Muscle layer of duodenum (tissue), 2 donors: Measurements from ENCODE around the gene NFE2.
A peak's percentile ranks its signal among the peaks of the same experiment; 100 is the strongest.
"Not testable (repeated sequence)": the region's sequence is repeated elsewhere in the genome, so short reads cannot be mapped to it uniquely, and the experiment has no call there.

ENCODE experiments used
- H3K27ac ChIP-seq: one replicate; pipeline ENCODE4 v1.7.0; 2013; ENCODE audit warnings: mild to moderate bottlenecking, low read length
- H3K27me3 ChIP-seq: one replicate; pipeline ENCODE4 v1.7.0; 2013; ENCODE audit warnings: low read depth, mild to moderate bottlenecking, control low read depth, low read length
- H3K36me3 ChIP-seq, 2 donors: one replicate each; pipeline ENCODE4 v1.7.0; 2013; ENCODE audit warnings: low read length in 2 of 2, control low read depth in 1 of 2, mild to moderate bottlenecking in 1 of 2; ENCODE audit not compliant: insufficient read depth in 2 of 2, control insufficient read depth in 1 of 2
- H3K4me1 ChIP-seq, 2 donors: one replicate each; pipeline ENCODE4 v1.7.0; 2013; ENCODE audit warnings: low read length in 2 of 2, mild to moderate bottlenecking in 2 of 2, control low read depth in 1 of 2, moderate library complexity in 1 of 2; ENCODE audit not compliant: insufficient read depth in 2 of 2, control insufficient read depth in 1 of 2
- H3K4me3 ChIP-seq, 2 donors: one replicate each; pipeline ENCODE4 v1.7.0; 2013; ENCODE audit warnings: low read length in 2 of 2, low read depth in 1 of 2, mild to moderate bottlenecking in 1 of 2
- H3K9me3 ChIP-seq, 2 donors: one replicate each; pipeline ENCODE4 v1.7.0; 2013; ENCODE audit warnings: low read length in 2 of 2, control low read depth in 1 of 2, mild to moderate bottlenecking in 1 of 2; ENCODE audit not compliant: control insufficient read depth in 1 of 2
- donor health status: healthy.

Gene NFE2

GRCh38 chr12:54287261-54288157 lies 13.3 kb downstream of the NFE2 start:
- H3K4me3 ChIP-seq, result no peak overlapping the region
- no peaks in the 10 kb centered on the region for H3K27me3 ChIP-seq
- no peaks in the 10 kb centered on the region for H3K9me3 ChIP-seq
- H3K36me3 ChIP-seq, result peaks cover 53 to 55% of the 10 kb centered on the region in 2 donors
- peaks cover 22 to 43% of the 10 kb centered on the region in 2 donors for H3K4me1 ChIP-seq
- no peak overlapping the region for H3K27ac ChIP-seq

- Histone ChIP-seq H3K36me3 (peaks cover 63 to 66% of the 10 kb centered on the region in 2 donors), H3K9me3 (no peaks in the 10 kb centered on the region), H3K4me3 (peak overlapping the region in 1 of 2 donors; percentile 17), H3K4me1 (peaks cover 22 to 54% of the 10 kb centered on the region in 2 donors), H3K27ac (no peak overlapping the region), H3K27me3 (no peaks in the 10 kb centered on the region)
These were observed 14.5 kb downstream of the NFE2 start for GRCh38 chr12:54286042-54287030.

- no peaks in the 10 kb centered on the region for H3K27me3 ChIP-seq
- peak overlapping the region in 1 of 2 donors; percentile 17 for H3K4me3 ChIP-seq
- H3K4me1 ChIP-seq, result peaks cover 22 to 55% of the 10 kb centered on the region in 2 donors
- H3K36me3 ChIP-seq, result peaks cover 63 to 66% of the 10 kb centered on the region in 2 donors
- H3K27ac ChIP-seq, result peak overlapping the region; percentile 36
- no peaks in the 10 kb centered on the region for H3K9me3 ChIP-seq
These were observed 15.4 kb downstream of the NFE2 start for GRCh38 chr12:54285150-54286041.

- H3K27ac ChIP-seq, H3K27me3 ChIP-seq, H3K9me3 ChIP-seq: not testable (repeated sequence)
- Histone ChIP-seq H3K4me3 (peak overlapping the region; percentile 43 to 94), H3K4me1 (peaks cover 22 to 55% of the 10 kb centered on the region in 2 donors), H3K36me3 (peaks cover 63 to 66% of the 10 kb centered on the region in 2 donors)
These were observed 16.6 kb downstream of the NFE2 start for GRCh38 chr12:54284070-54284780.

GRCh38 chr12:54282949-54283593 lies 17.7 kb downstream of the NFE2 start:
- Histone ChIP-seq H3K27me3 (no peaks in the 10 kb centered on the region), H3K4me3 (peak overlapping the region; percentile 43 to 94), H3K36me3 (peaks cover 61 to 71% of the 10 kb centered on the region in 2 donors), H3K4me1 (peaks cover 28 to 63% of the 10 kb centered on the region in 2 donors), H3K9me3 (no peaks in the 10 kb centered on the region), H3K27ac (peak overlapping the region; percentile 56)

- peaks cover 34 to 67% of the 10 kb centered on the region in 2 donors for H3K4me1 ChIP-seq
- H3K36me3 ChIP-seq, result peaks cover 47 to 58% of the 10 kb centered on the region in 2 donors
- peak overlapping the region; percentile 98 for H3K27ac ChIP-seq
- H3K27me3 ChIP-seq, H3K9me3 ChIP-seq: not testable (repeated sequence)
- H3K4me3 ChIP-seq, result peak overlapping the region; percentile 74 to 94
These were observed 19.1 kb downstream of the NFE2 start for GRCh38 chr12:54281694-54282093.

GRCh38 chr12:54281261-54281638 lies 19.6 kb downstream of the NFE2 start:
- not testable (repeated sequence) for H3K9me3 ChIP-seq, H3K27me3 ChIP-seq
- Histone ChIP-seq H3K27ac (peak overlapping the region; percentile 98), H3K36me3 (peaks cover 43 to 54% of the 10 kb centered on the region in 2 donors), H3K4me3 (peak overlapping the region; percentile 74 to 94), H3K4me1 (peaks cover 34 to 62% of the 10 kb centered on the region in 2 donors)

- peak within 1 kb of the TSS; percentile 98 for H3K27ac ChIP-seq
- peaks cover 37 to 48% of the 10 kb centered on the region in 2 donors for H3K36me3 ChIP-seq
- H3K9me3 ChIP-seq, result no peaks in the 10 kb centered on the region
- peak within 1 kb of the TSS; percentile 74 to 94 for H3K4me3 ChIP-seq
- H3K27me3 ChIP-seq, result no peaks in the 10 kb centered on the region
- H3K4me1 ChIP-seq, result peaks cover 33 to 56% of the 10 kb centered on the region in 2 donors
These were observed 20.2 kb downstream of the NFE2 start, which contains the start of gene HNRNPA1 for GRCh38 chr12:54280468-54281260. Gene HNRNPA1 (plus strand): TSS chr12:54280726. CDS start chr12:54280808, 82 bp downstream.
